HEK293T (cell line): ENCODE measurements around the gene CALML5.

Source experiments
- BHLHE40 ChIP-seq: fragments of 450-650 bp; IDR thresholded peaks from 2 replicates; pipeline ENCODE4 v1.6.1; 2016; ENCODE audit warnings: mild to moderate bottlenecking, moderate library complexity, borderline replicate concordance
- FOXK2 ChIP-seq: fragments of 450-650 bp; IDR thresholded peaks from 2 replicates; pipeline ENCODE4 v1.6.1; 2016; ENCODE audit warnings: mild to moderate bottlenecking
- FOXM1 ChIP-seq: fragments of 450-650 bp; IDR thresholded peaks from 2 replicates; pipeline ENCODE4 v1.6.1; 2017; ENCODE audit warnings: mild to moderate bottlenecking, borderline replicate concordance
- NFRKB ChIP-seq: fragments of 450-650 bp; IDR thresholded peaks from 2 replicates; pipeline ENCODE4 v1.6.1; 2016; ENCODE audit warnings: mild to moderate bottlenecking, moderate library complexity
- SP1 ChIP-seq: fragments of 450-650 bp; IDR thresholded peaks from 2 replicates; pipeline ENCODE4 v1.6.1; 2017

DNA sequence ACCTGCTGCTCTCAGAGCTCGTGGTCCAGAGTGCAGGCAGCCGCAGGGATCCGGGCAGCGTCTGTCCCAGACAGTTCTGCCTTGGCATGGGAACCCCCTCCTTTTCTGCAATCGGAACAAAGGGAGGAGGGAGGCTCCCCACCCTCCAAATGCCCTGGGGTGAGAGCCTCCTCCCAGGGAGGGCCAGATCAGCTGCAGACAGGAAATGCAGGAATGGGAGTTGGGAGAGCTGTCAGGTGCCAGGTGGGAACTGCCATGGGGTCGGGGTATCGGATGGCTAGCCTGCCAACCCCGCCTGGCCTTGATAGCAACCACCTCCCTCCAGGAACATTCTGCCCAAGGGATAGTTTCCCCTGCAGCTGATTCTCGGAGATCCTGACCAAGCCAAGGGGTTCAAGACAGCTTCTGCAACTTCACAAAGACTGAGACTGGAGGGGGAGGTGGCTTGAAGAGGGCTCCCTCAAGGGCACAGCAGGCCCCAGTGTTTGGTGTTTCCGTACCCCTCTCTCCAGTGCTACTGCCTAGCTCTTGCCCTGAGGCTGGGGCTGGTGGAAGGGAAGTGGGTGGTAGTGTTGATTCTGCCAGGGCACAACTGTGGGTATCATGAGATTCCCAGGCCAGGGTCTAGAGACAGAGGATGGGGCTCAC lies at the start of gene CALML5:
- TF ChIP-seq BHLHE40 (no peak), FOXM1 (no peak), NFRKB (no peak), FOXK2 (no peak), SP1 (no peak)
